Astrocyte (in vitro differentiated cells and primary cell): ENCODE results near the gene CFI.

Experiments used
- CTCF ChIP-seq: IDR thresholded peaks from 2 replicates; pipeline ENCODE4 v1.5.1; 2011; ENCODE audit warnings: low read depth, mild to moderate bottlenecking, inconsistent platforms, low read length, moderate library complexity; ENCODE audit not compliant: insufficient read depth
- EZH2 ChIP-seq: IDR thresholded peaks from 2 replicates; pipeline ENCODE4 v1.6.1; 2012; ENCODE audit warnings: mild to moderate bottlenecking, low read length, inconsistent platforms; ENCODE audit not compliant: insufficient read depth

DNA sequence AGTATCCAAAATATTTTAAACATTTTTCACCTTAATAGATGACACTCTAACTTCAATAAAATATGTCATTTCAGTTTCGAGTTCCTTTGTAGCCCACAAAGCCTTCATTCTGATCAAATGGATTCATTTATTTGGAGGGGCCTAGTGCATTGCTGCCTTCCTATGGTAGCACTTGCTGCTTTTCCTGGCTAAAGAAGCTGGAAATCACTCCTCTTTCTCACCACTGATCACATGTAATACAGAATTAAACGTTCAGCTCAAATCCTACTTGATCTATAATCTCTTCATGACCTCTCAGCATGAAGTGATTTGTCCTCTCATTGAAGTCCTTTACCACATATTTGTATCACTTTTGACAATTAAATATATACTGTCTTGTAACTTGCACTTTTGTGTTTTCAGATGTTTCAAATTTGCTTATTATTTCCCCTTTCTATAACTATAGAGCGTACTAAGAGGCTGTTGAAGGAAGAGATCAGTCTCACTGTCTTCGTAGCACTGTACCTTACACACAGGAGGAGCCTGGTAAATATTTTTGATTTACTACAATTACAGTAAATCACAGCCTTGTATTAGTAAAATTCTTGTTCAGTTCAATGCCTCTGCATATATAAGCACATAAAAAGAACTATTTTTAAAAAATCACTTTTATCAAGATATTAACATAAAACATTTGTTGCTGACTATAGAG, 555 bp downstream of the CFI start:
- TF ChIP-seq CTCF (no peak), EZH2 (no peak)
